Neural cell (in vitro differentiated cells): ENCODE measurements around the gene PPIG. TPM values are rescaled to one million over a fixed set of nuclear protein-coding genes. Genes with fewer than 3 reads are reported as not detected.

Experiments used
- H2AFZ ChIP-seq: fragments of 200-600, 300-800 bp; sonication (generic), shearing (Covaris generic); 2 replicates; pipeline ENCODE4 v1.6.0; 2014; ENCODE audit warnings: low read depth, mild to moderate bottlenecking, antibody characterized with exemption, low read length, moderate library complexity
- H3F3A ChIP-seq: fragments of 200-600 bp; shearing (Covaris generic); 2 replicates; pipeline ENCODE4 v1.6.1; 2016; ENCODE audit warnings: mild to moderate bottlenecking, moderate library complexity, mixed read lengths, antibody characterized with exemption, low read length; ENCODE audit not compliant: insufficient read depth, poor library complexity, severe bottlenecking
- H3K27ac ChIP-seq: fragments of 200-600, 300-800 bp; sonication (generic), shearing (Covaris generic); 2 replicates; pipeline ENCODE4 v1.5.1; 2014; ENCODE audit warnings: mild to moderate bottlenecking, low read length, moderate library complexity
- H3K27me3 ChIP-seq: fragments of 300-800, 200-600 bp; sonication (generic), shearing (Covaris generic); 2 replicates; pipeline ENCODE4 v1.6.0; 2014; ENCODE audit warnings: mild to moderate bottlenecking, low read depth, low read length, moderate library complexity; ENCODE audit not compliant: insufficient read depth
- H3K36me3 ChIP-seq: fragments of 300-800, 200-600 bp; sonication (generic), shearing (Covaris generic); 2 replicates; pipeline ENCODE4 v1.5.1; 2014; ENCODE audit warnings: mild to moderate bottlenecking, antibody characterized with exemption, low read length, moderate library complexity; ENCODE audit not compliant: insufficient read depth
- H3K4me2 ChIP-seq: fragments of 300-800, 200-600 bp; sonication (generic), shearing (Covaris generic); 2 replicates; pipeline ENCODE4 v1.6.0; 2014; ENCODE audit warnings: mild to moderate bottlenecking, low read length
- H3K4me3 ChIP-seq: fragments of 300-800, 200-600 bp; sonication (generic), shearing (Covaris generic); 2 replicates; pipeline ENCODE4 v1.5.1; 2014; ENCODE audit warnings: mild to moderate bottlenecking, low read length, moderate library complexity
- H3K79me2 ChIP-seq: fragments of 200-600 bp; shearing (Covaris generic); replicated peaks from 2 replicates; pipeline ENCODE4 v1.6.0; 2014; ENCODE audit warnings: mild to moderate bottlenecking, low read length, moderate library complexity; ENCODE audit not compliant: insufficient read depth
- H3K9ac ChIP-seq: fragments of 300-800, 200-600 bp; sonication (generic), shearing (Covaris generic); 2 replicates; pipeline ENCODE4 v1.6.1; 2016; ENCODE audit warnings: mild to moderate bottlenecking, low read length, mixed read lengths
- H3K9me2 ChIP-seq: fragments of 200-600 bp; shearing (Covaris generic); 2 replicates; pipeline ENCODE4 v1.6.1; 2016; ENCODE audit warnings: mild to moderate bottlenecking, low read length, mixed read lengths; ENCODE audit not compliant: insufficient read depth
- H3K9me3 ChIP-seq: fragments of 200-600, 300-800 bp; sonication (generic), shearing (Covaris generic); 2 replicates; pipeline ENCODE4 v1.6.1; 2016; ENCODE audit warnings: mild to moderate bottlenecking, mixed run types, low read length, moderate library complexity, mixed read lengths
- H4K20me1 ChIP-seq: fragments of 200-600 bp; shearing (Covaris generic); 2 replicates; pipeline ENCODE4 v1.6.1; 2016; ENCODE audit warnings: mild to moderate bottlenecking, mixed run types; ENCODE audit not compliant: insufficient read depth
- EP300 ChIP-seq: fragments of 450-650 bp; conservative IDR thresholded peaks from 2 replicates; pipeline ENCODE4 v1.6.1; 2014; ENCODE audit warnings: antibody characterized with exemption, mild to moderate bottlenecking, moderate library complexity; ENCODE audit not compliant: poor library complexity, severe bottlenecking
- EZH2 ChIP-seq: fragments of 200-600, 300-800 bp; shearing (Covaris generic), sonication (generic); IDR thresholded peaks from 2 replicates; pipeline ENCODE4 v1.6.1; 2014; ENCODE audit warnings: antibody characterized with exemption, low read length, borderline replicate concordance, mild to moderate bottlenecking; ENCODE audit not compliant: insufficient read depth, poor library complexity, severe bottlenecking
- MXI1 ChIP-seq: fragments of 450-650 bp; conservative IDR thresholded peaks from 2 replicates; pipeline ENCODE4 v1.6.1; 2014; ENCODE audit warnings: antibody characterized with exemption, mild to moderate bottlenecking; ENCODE audit not compliant: poor library complexity, severe bottlenecking
- POLR2AphosphoS5 ChIP-seq: IDR thresholded peaks from 2 replicates; pipeline ENCODE4 v1.6.1; 2012
- RAD21 ChIP-seq: fragments of 450-650 bp; conservative IDR thresholded peaks from 2 replicates; pipeline ENCODE4 v1.6.1; 2014; ENCODE audit warnings: antibody characterized with exemption, mild to moderate bottlenecking, moderate library complexity
- SMC3 ChIP-seq: fragments of 450-650 bp; conservative IDR thresholded peaks from 2 replicates; pipeline ENCODE4 v1.6.1; 2014; ENCODE audit warnings: antibody characterized with exemption, mild to moderate bottlenecking, moderate library complexity; ENCODE audit not compliant: poor library complexity
- TAF1 ChIP-seq: IDR thresholded peaks from 2 replicates; pipeline ENCODE4 v1.6.1; 2012; ENCODE audit warnings: low read depth
- polyA plus RNA-seq: library from polyadenylated mRNA; depleted of rRNA; stranded (reverse); fragments of >200 nt; gene quantifications from 2 replicates; pipeline ENCODE4 v1.2.3, GENCODE V29; 2014
- TF ChIP-seq, protein P1 (sequence below): IDR thresholded peaks from 2 replicates; pipeline ENCODE4 v1.6.1; 2012; ENCODE audit warnings: borderline replicate concordance
- TF ChIP-seq, protein P2 (sequence below): fragments of 450-650 bp; IDR thresholded peaks from 2 replicates; pipeline ENCODE4 v1.5.1; 2014; ENCODE audit warnings: antibody characterized with exemption, mild to moderate bottlenecking, moderate library complexity; ENCODE audit not compliant: poor library complexity, severe bottlenecking

Gene PPIG
- polyA plus RNA-seq, 1 donor from 2014 or later = 45.0 TPM

DNA sequence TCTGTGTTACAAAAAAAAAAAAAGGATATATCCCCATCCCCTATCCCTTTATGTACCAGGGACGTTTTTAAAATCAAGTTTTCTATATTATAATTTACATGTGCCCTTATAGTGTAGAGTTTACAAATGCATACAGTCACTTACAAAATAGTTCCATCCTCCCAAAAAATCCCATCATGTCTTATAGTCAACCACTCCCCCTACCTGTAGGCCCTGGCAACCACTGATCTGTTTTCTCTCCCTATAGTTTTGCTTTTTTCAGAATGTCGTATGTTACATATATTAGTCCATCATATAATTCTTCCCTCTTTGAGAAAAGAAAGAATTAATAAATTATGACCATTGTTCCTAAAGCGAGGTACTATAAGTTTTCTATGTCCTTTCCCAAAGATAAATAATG is 92.2 kb downstream of the PPIG start:
- Histone ChIP-seq H2AFZ (no peak overlapping the region), H3K4me3 (no peak overlapping the region), H3K79me2 (no peaks in the 10 kb centered on the region), H3K9ac (no peak overlapping the region), H4K20me1 (no peaks in the 10 kb centered on the region), H3K36me3 (no peaks in the 10 kb centered on the region), H3K4me2 (no peak overlapping the region), H3K27me3 (no peaks in the 10 kb centered on the region), H3K9me3 (no peaks in the 10 kb centered on the region), H3F3A (no peaks in the 10 kb centered on the region), H3K9me2 (no peaks in the 10 kb centered on the region), H3K27ac (no peak overlapping the region)
- no peak for TF ChIP-seq RAD21
- TF ChIP-seq TAF1 = no peak
- TF ChIP-seq, protein P1, sequence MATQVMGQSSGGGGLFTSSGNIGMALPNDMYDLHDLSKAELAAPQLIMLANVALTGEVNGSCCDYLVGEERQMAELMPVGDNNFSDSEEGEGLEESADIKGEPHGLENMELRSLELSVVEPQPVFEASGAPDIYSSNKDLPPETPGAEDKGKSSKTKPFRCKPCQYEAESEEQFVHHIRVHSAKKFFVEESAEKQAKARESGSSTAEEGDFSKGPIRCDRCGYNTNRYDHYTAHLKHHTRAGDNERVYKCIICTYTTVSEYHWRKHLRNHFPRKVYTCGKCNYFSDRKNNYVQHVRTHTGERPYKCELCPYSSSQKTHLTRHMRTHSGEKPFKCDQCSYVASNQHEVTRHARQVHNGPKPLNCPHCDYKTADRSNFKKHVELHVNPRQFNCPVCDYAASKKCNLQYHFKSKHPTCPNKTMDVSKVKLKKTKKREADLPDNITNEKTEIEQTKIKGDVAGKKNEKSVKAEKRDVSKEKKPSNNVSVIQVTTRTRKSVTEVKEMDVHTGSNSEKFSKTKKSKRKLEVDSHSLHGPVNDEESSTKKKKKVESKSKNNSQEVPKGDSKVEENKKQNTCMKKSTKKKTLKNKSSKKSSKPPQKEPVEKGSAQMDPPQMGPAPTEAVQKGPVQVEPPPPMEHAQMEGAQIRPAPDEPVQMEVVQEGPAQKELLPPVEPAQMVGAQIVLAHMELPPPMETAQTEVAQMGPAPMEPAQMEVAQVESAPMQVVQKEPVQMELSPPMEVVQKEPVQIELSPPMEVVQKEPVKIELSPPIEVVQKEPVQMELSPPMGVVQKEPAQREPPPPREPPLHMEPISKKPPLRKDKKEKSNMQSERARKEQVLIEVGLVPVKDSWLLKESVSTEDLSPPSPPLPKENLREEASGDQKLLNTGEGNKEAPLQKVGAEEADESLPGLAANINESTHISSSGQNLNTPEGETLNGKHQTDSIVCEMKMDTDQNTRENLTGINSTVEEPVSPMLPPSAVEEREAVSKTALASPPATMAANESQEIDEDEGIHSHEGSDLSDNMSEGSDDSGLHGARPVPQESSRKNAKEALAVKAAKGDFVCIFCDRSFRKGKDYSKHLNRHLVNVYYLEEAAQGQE = no peak
- no peak for TF ChIP-seq SMC3
- TF ChIP-seq EP300 = no peak

DNA sequence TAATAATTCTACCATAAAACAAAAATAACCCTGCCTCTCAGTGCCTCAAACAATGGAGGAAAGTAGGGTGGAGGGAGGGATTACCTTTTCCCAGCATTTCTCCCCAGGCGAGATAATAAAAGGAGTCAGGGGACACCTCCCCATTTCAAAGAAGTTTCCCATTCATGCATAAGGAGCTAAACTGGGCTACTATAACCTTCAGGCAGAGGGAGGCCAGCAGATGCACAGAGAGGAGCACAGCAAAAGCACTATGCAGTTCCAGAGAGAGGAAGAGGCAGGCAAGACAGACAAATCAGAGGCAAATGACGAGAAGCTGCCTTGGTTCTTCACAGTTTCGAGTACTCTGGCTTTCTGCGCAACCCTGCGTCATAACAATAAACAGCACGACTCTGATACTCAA is 92.7 kb downstream of the PPIG start:
- Histone ChIP-seq H3K79me2 (no peaks in the 10 kb centered on the region), H2AFZ (no peak overlapping the region), H3K9me2 (no peaks in the 10 kb centered on the region), H3K9me3 (no peaks in the 10 kb centered on the region), H3K36me3 (no peaks in the 10 kb centered on the region), H4K20me1 (no peaks in the 10 kb centered on the region), H3K9ac (no peak overlapping the region), H3K4me2 (no peak overlapping the region), H3K4me3 (no peak overlapping the region), H3F3A (no peaks in the 10 kb centered on the region), H3K27me3 (no peaks in the 10 kb centered on the region), H3K27ac (no peak overlapping the region)
- TF ChIP-seq TAF1 (no peak), EZH2 (no peak), MXI1 (no peak), EP300 (no peak), POLR2AphosphoS5 (no peak), SMC3 (no peak), RAD21 (no peak)
- TF ChIP-seq, protein P1 = no peak
- TF ChIP-seq, protein P2, sequence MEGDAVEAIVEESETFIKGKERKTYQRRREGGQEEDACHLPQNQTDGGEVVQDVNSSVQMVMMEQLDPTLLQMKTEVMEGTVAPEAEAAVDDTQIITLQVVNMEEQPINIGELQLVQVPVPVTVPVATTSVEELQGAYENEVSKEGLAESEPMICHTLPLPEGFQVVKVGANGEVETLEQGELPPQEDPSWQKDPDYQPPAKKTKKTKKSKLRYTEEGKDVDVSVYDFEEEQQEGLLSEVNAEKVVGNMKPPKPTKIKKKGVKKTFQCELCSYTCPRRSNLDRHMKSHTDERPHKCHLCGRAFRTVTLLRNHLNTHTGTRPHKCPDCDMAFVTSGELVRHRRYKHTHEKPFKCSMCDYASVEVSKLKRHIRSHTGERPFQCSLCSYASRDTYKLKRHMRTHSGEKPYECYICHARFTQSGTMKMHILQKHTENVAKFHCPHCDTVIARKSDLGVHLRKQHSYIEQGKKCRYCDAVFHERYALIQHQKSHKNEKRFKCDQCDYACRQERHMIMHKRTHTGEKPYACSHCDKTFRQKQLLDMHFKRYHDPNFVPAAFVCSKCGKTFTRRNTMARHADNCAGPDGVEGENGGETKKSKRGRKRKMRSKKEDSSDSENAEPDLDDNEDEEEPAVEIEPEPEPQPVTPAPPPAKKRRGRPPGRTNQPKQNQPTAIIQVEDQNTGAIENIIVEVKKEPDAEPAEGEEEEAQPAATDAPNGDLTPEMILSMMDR = no peak
